OCI-LY1 (cell line): ENCODE results near the gene CPSF4.

Experiments
- H2AFZ ChIP-seq: fragments of 200-600 bp; sonication (generic), shearing (Covaris generic); 2 replicates; pipeline ENCODE4 v1.6.0; 2014; ENCODE audit warnings: antibody characterized with exemption, mild to moderate bottlenecking, low read length
- H3F3A ChIP-seq: fragments of 200-600 bp; sonication (generic), shearing (Covaris generic); 2 replicates; pipeline ENCODE4 v1.6.0; 2014; ENCODE audit warnings: mild to moderate bottlenecking, antibody characterized with exemption, low read length, moderate library complexity; ENCODE audit not compliant: insufficient read depth
- H3K27ac ChIP-seq: fragments of 200-600 bp; sonication (generic); 2 replicates; pipeline ENCODE4 v1.5.1; 2014; ENCODE audit warnings: low read length, mixed run types, mild to moderate bottlenecking, low read depth; ENCODE audit not compliant: poor library complexity, severe bottlenecking
- H3K27me3 ChIP-seq: fragments of 200-600 bp; sonication (generic); 2 replicates; pipeline ENCODE4 v1.6.0; 2014; ENCODE audit warnings: antibody characterized with exemption, mild to moderate bottlenecking, low read length, moderate library complexity; ENCODE audit not compliant: insufficient read depth
- H3K36me3 ChIP-seq: fragments of 200-600 bp; sonication (generic); 2 replicates; pipeline ENCODE4 v1.6.1; 2014; ENCODE audit warnings: mild to moderate bottlenecking, antibody characterized with exemption, low read length, moderate library complexity, mixed read lengths; ENCODE audit not compliant: insufficient read depth
- H3K4me1 ChIP-seq: fragments of 200-600 bp; sonication (generic); 2 replicates; pipeline ENCODE4 v1.5.1; 2014; ENCODE audit warnings: mild to moderate bottlenecking, low read length, moderate library complexity; ENCODE audit not compliant: insufficient read depth, severe bottlenecking
- H3K4me2 ChIP-seq: fragments of 200-600 bp; sonication (generic), shearing (Covaris generic); 2 replicates; pipeline ENCODE4 v1.6.1; 2014; ENCODE audit warnings: low read length
- H3K4me3 ChIP-seq: fragments of 200-600 bp; sonication (generic); 2 replicates; pipeline ENCODE4 v1.5.1; 2014; ENCODE audit warnings: low read length, low read depth, mild to moderate bottlenecking, mixed read lengths; ENCODE audit not compliant: poor library complexity, severe bottlenecking
- H3K79me2 ChIP-seq: fragments of 200-600 bp; shearing (Covaris generic); 2 replicates; pipeline ENCODE4 v1.6.1; 2016; ENCODE audit warnings: mixed run types, low read length, mixed read lengths; ENCODE audit not compliant: insufficient read depth
- H3K9ac ChIP-seq: fragments of 200-600 bp; sonication (generic), shearing (Covaris generic); 2 replicates; pipeline ENCODE4 v1.6.1; 2014; ENCODE audit warnings: mild to moderate bottlenecking, low read length, mixed read lengths
- H3K9me2 ChIP-seq: fragments of 200-600 bp; sonication (generic), shearing (Covaris generic); 2 replicates; pipeline ENCODE4 v1.6.1; 2014; ENCODE audit warnings: low read depth, mild to moderate bottlenecking, low read length, mixed read lengths
- H3K9me3 ChIP-seq: fragments of 200-600 bp; shearing (Covaris generic); 2 replicates; pipeline ENCODE4 v1.6.1; 2014; ENCODE audit warnings: low read length, mixed read lengths
- H4K20me1 ChIP-seq: fragments of 200-600 bp; sonication (generic), shearing (Covaris generic); 2 replicates; pipeline ENCODE4 v1.6.0; 2016; ENCODE audit warnings: mild to moderate bottlenecking, low read length; ENCODE audit not compliant: insufficient read depth
- CTCF ChIP-seq: fragments of 200-600 bp; sonication (generic), shearing (Covaris generic); IDR thresholded peaks from 2 replicates; pipeline ENCODE4 v1.5.1; 2017; ENCODE audit warnings: mild to moderate bottlenecking, antibody characterized with exemption, low read length, moderate library complexity, mixed read lengths
- EZH2 ChIP-seq: fragments of 200-600 bp; sonication (generic), shearing (Covaris generic); IDR thresholded peaks from 2 replicates; pipeline ENCODE4 v1.8.0; 2017; ENCODE audit warnings: borderline replicate concordance, mixed run types, mild to moderate bottlenecking, antibody characterized with exemption, low read length, moderate library complexity, mixed read lengths

Gene CPSF4

GRCh38 chr7:99438573-99439480, at the start of gene CPSF4, which contains the start of gene PTCD1:
Gene CPSF4 (plus strand): TSS chr7:99438943. CDS start chr7:99439083, 140 bp downstream.
Gene PTCD1 (minus strand): TSS chr7:99438798. CDS start chr7:99435242, 3,556 bp downstream.
- no peaks in the 10 kb centered on the region for H3K9me2 ChIP-seq
- no peaks in the 10 kb centered on the region for H3K27me3 ChIP-seq
- H3K27ac ChIP-seq: peak within 1 kb of the TSS; percentile 58
- peaks cover 22% of the 10 kb centered on the region for H3K79me2 ChIP-seq
- no peaks in the 10 kb centered on the region for H4K20me1 ChIP-seq
- H3K4me1 ChIP-seq: peaks cover 18% of the 10 kb centered on the region
- no peaks in the 10 kb centered on the region for H3F3A ChIP-seq
- peaks cover 35% of the 10 kb centered on the region for H3K36me3 ChIP-seq
- peak within 1 kb of the TSS; percentile 99 for H3K4me3 ChIP-seq
- peak within 1 kb of the TSS; percentile 45; the same call in 1 of the 2 replicates for H2AFZ ChIP-seq
- no peaks in the 10 kb centered on the region for H3K9me3 ChIP-seq
- H3K4me2 ChIP-seq: peak within 1 kb of the TSS; percentile 90
- peak within 1 kb of the TSS; percentile 87 for H3K9ac ChIP-seq
- no peak for TF ChIP-seq EZH2
- no peak for TF ChIP-seq CTCF

DNA sequence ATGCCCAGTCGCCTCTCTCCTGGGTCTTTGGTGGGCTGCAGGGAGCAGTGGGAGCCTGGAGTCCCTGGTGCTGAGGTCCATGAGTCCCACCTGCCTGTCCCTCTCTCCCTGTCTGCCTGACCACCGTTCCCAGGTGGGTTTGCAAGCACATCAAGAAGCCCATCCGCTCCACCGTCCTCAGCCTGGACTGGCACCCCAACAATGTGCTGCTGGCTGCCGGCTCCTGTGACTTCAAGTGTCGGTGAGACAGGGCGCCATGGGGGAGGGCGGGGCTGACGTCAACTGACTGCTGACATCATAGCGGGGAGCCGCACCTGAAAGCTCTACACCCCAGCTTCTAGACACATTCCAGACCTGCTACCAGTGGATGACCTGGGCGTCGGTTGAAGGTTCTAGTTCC, 49.0 kb upstream of the CPSF4 start:
- Histone ChIP-seq H4K20me1 (no peaks in the 10 kb centered on the region), H3K79me2 (no peaks in the 10 kb centered on the region), H3K4me2 (no peak overlapping the region), H3K9me3 (no peaks in the 10 kb centered on the region), H3K9me2 (no peaks in the 10 kb centered on the region), H3K9ac (no peak overlapping the region), H3K27ac (no peak overlapping the region), H3K4me3 (no peak overlapping the region), H2AFZ (no peak overlapping the region), H3K27me3 (no peaks in the 10 kb centered on the region), H3K4me1 (peaks cover 18% of the 10 kb centered on the region), H3F3A (no peaks in the 10 kb centered on the region), H3K36me3 (peaks cover 82% of the 10 kb centered on the region)
- no peak for TF ChIP-seq CTCF
- no peak for TF ChIP-seq EZH2

GRCh38 chr7:99390941-99391602, 47.7 kb upstream of the CPSF4 start:
- Histone ChIP-seq H2AFZ (no peak overlapping the region), H3K27ac (peak overlapping the region; percentile 60), H3F3A (no peaks in the 10 kb centered on the region), H3K9me3 (no peaks in the 10 kb centered on the region), H3K4me3 (no peak overlapping the region), H3K27me3 (no peaks in the 10 kb centered on the region), H3K79me2 (no peaks in the 10 kb centered on the region), H3K9ac (no peak overlapping the region), H3K4me1 (peaks cover 18% of the 10 kb centered on the region), H3K9me2 (no peaks in the 10 kb centered on the region), H3K4me2 (no peak overlapping the region), H4K20me1 (no peaks in the 10 kb centered on the region), H3K36me3 (peaks cover 89% of the 10 kb centered on the region)
- TF ChIP-seq EZH2 (no peak), CTCF (no peak)
